Nucleus accumbens (tissue), 56 donors: ENCODE data around the gene PTOV1.

Source experiments
- DNase-seq, 56 donors: peaks; one replicate each; lab custom pipeline; 2025; lab: John Stamatoyannopoulos, UW

Gene PTOV1

GRCh38 chr19:49907745-49908446 is 56.9 kb downstream of the PTOV1 start:
- no peak for DNase-seq

GRCh38 chr19:49908480-49909420 is 57.8 kb downstream of the PTOV1 start:
- DNase-seq, result no peak

DNA sequence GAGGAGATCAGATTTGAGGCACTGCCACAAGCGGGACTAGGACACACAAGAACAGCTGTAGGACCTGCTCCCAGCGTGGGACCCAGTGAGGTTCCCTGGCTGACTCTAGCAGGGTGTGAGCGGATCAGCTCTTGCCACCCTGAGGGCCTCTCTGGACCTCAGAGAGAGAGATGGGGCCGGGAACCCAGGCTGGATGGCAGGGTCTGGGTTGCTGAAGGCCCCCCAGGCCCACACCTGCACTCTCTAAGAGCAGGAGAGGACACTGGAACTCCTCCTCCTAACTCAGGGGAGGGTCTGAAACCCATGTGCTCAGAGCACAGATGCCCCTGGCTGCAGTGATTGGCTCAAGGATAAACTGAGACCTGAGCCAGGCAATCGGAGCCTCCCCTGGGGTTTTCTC is 59.2 kb downstream of the PTOV1 start:
- DNase-seq, result no peak
